HG03135 (cell line): Measurements from ENCODE around the gene CDKN2AIPNL.
A peak's percentile ranks its signal among the peaks of the same experiment; 100 is the strongest.
"Not testable (repeated sequence)": the region's sequence is repeated elsewhere in the genome, so short reads cannot be mapped to it uniquely, and the experiment has no call there.

Experiments used
- ATAC-seq: cut with Tn5 transposase; IDR thresholded peaks from one replicate; pipeline ENCODE4 v1.9.1; 2021; ENCODE audit warnings: mild to moderate bottlenecking, moderate library complexity; ENCODE audit not compliant: unreplicated experiment

CDKN2AIPNL gene

GRCh38 chr5:134403951-134404350 is 7.7 kb downstream of the CDKN2AIPNL start:
- ATAC-seq = no peak

DNA sequence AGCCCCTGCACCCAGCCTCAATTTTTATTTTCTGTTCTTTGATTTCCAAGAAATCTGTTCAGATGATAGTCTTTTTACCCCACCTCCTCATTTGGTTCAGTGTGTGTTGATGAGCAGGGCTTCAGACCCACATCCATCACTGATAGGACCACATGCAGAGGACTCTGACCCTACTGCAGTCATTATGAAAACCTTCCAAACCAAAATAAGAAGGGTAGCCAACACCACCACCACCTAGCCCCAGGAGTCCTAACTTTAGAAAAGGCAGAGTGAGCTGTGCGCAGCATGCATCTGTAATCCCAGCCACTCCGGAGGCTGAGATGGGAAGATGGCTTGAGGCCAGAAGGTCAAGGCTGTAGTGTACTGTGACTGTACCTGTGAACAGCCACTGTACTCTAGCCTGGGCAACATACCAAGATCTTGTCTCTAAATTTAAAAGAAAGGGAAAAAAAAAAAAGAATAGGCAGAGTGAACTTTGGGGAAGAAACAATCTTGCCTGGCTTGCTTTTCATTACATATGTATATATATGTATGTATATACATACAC is 13.0 kb downstream of the CDKN2AIPNL start:
- ATAC-seq = no peak

DNA sequence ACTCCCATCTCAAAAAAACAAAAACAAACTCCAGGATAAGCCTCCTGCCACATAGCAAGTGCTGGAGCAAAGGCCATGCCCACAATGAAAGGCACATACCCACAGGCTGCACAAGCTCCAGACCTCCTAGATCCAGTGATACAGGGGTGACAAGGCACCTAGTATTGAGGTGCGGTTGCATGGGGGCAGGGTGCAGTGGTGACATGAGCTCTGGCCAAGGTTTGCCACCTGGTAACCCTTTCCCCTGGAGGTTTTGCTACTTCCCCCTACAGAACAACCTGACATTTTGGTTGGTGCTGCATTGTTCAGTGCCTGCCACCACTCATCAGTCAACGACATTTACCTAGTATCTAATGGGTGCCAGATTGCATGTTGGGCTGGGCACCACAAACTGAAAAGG is 14.5 kb downstream of the CDKN2AIPNL start:
- no peak for ATAC-seq

DNA sequence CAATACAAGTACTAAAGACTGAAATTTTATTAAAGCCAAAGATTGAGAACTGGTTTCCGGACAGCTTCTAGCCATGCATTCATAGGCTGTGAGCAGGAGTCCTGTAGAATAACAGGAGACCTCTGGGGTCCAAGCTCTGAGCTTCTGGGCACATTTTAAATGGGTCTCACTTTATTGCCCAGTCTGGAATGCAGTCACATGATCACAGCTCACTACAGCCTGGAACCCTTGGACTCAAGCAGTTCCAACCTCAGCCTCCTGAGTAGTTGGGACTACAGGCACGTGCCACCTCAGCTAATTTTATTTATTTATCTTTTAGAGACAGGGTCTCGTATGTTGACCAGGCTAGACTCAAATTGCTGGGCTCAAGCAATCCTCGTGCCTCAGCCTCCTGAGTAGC is 15.4 kb downstream of the CDKN2AIPNL start:
- ATAC-seq = no peak

DNA sequence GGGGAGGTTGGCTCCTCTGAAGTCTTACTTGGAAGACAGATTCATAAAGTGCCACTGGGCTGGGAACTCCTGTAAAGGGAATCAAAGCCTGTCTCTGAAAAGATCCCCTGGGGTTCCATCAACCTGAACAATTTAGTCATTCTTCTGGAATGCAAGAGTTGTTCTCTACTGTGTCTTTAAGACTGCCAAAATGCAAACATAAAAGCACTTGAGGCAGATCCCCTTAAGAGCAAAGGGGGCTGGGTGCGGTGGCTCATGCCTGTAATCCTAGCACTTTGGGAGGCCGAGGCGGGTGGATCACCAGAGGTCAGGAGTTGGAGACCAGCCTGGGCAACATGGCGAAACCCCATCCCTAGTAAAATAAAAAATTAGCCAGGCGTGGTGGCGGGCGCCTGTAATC is 16.7 kb downstream of the CDKN2AIPNL start:
- no peak for ATAC-seq

DNA sequence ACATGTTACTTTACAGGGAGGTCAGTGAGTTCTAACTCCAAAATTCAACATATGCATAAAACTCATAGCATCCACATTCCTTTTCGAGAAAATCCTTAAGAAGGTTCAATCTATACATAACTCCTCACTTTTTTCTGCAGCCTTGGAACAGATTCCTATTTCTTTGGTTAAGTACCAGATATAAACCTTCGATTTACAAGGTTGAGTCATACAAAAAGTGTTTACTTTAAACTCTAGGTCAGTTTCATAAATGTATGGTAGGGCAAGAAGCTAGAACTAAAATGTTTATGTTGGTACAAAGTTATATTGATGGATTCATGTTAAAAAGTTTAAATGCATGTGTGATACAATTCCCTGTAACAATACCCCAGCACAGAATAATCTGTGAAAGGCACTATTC is 19.4 kb downstream of the CDKN2AIPNL start:
- no peak for ATAC-seq

DNA sequence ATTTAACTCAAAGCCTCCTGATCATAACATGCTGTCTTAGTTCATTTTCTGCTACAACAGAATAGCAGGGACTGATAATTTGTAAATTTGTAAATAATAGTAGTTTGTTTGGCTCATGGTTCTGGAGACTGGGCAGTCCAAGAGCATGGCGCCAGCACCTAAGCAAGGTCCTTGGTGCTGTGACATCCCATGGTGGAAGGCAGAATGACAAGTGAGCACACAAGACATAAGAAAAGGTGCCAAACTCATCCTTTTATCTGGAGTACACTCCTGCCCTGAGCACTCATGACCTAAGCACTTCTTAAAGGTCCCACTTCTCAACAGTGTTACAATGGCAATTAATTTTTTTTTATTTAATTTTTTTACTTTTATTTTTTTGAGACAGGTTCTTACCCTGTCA is 24.2 kb downstream of the CDKN2AIPNL start:
- no peak for ATAC-seq

- no peak for ATAC-seq
Measured at GRCh38 chr5:134383980-134384697, 27.5 kb downstream of the CDKN2AIPNL start.

DNA sequence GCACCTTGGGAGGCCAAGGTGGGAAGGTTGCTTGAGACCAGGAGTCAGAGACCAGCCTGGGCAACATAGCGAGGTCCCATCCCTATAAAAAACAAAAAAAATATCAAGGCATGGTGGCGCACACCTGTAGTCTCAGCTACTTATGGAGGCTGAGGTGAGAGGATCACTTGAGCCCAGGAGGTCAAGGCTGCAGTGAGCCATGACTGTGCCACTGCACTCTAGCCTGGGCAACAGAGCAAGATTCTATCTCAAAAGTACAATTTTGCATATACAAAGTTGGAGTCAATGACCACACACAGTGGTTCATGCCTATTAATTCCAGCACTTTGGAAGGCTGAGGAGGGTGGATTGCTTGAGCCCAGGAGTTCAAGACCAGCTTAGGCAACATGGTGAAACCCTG is 29.5 kb downstream of the CDKN2AIPNL start:
- ATAC-seq = not testable (repeated sequence)

DNA sequence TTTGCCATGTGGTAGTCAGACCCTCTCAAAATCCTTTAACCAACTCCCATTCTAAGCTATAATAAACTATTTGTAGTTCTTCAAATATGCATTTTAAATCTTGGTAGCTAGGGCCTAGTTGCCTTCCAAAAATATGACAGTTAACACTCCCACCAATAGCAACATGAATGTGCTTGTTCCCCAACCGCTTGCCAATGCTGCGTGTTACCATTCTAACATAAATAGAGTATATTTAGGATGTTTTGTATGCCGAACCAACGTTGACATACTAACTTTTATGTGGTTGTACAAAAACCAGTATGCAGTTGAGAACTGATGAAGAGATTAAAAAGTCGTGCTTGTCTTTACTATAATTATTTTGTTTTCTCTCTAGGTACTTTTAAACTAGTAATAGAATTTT is 31.3 kb downstream of the CDKN2AIPNL start:
- no peak for ATAC-seq

DNA sequence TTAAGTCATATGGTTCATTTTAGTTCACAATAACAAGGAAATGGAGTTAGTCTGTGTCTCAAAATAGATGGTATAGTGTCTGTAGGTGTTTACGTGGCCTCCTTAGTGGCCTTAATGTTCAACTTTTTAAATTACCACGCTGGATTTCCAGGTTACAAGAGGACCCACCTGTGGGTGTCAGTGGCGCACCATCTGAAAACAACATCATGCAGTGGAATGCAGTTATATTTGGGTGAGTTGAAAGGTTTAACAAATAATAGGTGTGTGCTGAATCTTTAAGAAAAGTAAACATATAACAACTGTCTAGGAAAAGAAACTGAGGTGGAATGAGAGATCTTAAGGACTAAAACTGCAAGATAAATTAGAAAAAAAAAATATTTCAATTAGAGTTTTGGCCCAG is 37.4 kb downstream of the CDKN2AIPNL start:
- ATAC-seq = no peak

DNA sequence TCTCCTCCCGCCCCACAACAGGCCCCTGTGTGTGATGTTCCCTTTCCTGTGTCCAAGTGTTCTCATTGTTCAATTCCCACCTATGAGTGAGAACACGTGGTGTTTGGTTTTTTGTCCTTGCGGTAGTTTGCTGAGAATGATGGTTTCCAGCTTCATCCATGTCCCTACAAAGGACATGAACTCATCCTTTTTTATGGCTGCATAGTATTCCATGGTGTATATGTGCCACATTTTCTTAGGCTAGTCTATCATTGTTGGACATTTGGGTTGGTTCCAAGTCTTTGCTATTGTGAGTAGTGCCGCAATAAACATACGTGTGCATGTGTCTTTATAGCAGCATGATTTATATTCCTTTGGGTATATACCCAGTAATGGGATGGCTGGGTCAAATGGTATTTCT is 38.0 kb downstream of the CDKN2AIPNL start:
- not testable (repeated sequence) for ATAC-seq

DNA sequence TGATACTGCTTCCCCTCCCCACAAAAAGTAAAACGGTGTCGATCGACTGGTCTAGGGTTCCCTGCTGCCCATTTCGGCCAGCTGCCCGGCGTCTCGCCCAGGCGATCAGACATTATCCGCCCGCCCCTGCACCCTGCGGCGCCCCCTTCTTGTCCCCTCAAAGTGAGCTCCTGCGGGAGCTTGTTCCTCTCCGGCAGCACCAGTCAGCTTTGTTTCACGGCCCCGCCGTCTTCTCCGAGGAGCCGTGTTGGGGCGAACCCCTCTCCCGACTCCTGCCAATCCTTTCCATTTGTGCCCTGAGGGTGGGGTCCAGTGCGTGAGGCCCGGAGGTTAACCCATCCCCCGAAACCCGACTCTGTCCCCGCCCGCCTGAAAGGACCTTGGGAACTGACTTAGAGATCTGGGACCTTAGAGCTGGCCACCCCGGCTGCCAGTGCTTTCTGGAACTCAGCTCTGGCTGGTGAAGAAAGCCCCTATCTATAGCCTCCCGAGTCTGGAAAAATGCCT is 39.8 kb downstream of the CDKN2AIPNL start:
- ATAC-seq = peak; percentile 0

DNA sequence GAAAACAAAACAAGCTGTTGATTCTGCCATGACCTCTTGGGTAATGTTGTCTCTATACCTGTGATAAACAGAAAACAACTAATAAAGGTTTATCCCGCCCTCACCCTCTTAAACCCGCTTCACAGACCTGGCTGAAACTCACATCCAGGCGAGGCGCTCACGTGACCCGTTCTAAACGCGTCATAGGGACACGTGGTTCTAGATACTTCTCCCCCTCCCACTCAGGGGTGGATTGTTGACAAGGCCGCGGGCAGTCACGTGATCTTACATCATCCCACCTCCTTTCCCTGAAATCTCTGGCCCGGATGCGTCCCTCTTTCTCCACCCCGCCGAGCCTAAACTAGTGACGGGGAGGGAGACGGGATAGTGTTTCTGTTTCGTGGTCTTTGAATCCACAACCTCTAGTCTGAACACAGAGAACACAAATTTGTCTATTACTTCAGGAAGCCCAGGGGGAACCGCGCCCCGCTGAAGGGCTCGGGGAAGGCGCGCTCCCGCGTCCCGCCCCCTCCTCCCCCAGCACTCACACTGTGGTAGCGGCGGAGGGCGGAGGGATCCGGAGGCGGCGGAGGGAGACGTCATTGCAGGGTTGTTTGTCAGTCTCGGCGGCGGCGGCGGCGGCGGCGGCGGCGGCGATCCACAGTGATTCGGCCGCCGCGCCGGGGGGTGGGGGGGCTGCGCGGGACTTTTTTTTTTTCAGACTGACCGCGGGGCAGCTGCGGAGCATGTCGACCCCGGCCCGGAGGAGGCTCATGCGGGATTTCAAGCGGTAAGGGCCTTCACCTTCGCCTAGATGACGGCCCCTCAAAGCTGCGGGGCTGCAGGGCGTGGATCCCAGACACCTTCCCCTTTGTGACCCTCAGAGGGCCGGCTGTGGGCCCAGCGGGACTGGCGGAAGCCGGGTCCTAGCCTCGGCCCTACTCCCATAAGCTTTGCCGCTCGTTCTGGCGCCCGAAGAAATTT is 40.5 kb downstream of the CDKN2AIPNL start, which contains the start of gene UBE2B:
TSS of gene UBE2B (plus strand) at position 699 of the 963 bp plus-strand sequence. CDS start at position 726, 27 bp downstream.
- ATAC-seq = peak; percentile 76

DNA sequence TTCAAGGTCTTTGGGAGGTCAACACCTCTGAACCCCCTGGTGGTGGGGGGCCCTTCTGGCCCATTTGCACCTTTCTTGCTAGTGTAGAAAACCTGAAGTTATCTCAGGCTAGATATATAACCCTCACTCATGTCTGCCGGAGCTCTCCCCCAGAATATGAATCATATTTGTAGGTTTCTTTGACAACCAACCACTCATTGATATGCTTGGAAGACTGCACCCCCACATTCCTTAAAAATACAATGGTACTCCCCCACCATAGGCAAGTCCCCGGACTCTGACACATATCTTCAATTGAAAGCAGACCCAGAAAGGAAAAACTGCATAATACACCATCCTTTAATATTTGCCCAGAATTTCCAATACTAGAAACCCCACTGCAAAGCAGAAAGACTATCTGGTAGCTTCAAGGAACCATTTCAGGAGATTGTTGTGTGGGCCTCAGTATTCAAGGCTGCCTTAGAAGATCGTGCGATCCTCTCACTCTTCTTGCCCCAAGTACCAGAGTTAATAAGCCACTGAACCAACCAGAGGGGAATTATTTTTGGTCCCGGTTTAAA is 41.3 kb downstream of the CDKN2AIPNL start:
- peak; percentile 14 for ATAC-seq

- no peak for ATAC-seq
Measured at GRCh38 chr5:134365604-134366003, 46.1 kb downstream of the CDKN2AIPNL start.

DNA sequence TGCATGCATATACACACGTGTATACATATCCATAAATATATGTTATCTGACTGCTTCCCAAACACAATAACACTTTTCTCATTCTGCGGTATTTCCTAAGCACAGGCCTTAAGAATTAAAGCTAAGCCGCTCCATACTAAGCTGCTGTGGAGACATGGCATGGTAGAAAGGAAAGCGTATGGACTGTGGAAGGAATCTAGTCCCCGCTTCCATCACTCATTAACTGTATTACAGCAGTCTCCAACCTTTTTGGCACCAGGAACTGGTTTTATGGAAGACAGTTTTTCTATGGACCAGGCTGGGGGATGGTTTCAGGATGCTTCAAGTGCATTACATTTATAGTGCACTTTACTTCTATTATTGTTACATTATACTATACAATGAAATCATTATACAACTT is 56.0 kb downstream of the CDKN2AIPNL start:
- ATAC-seq = no peak
